ENCODE results near the gene NBL1.
"Not testable (repeated sequence)": the region's sequence is repeated elsewhere in the genome, so short reads cannot be mapped to it uniquely, and the experiment has no call there.

NBL1 gene

GRCh38 chr1:19637606-19638005 lies 6.5 kb upstream of the NBL1 start:
- H3K9me3 ChIP-seq (replicated peaks; ENCODE audit: low read length), result no peaks in the 10 kb centered on the region
- H3K9ac ChIP-seq (ENCODE audit: low read depth, low read length), result no peak overlapping the region
- H3K27me3 ChIP-seq (ENCODE audit: control insufficient read depth, insufficient read depth, low read length), result no peaks in the 10 kb centered on the region
- H3K4me1 ChIP-seq (ENCODE audit: control insufficient read depth, insufficient read depth, low read length), result peaks cover 13% of the 10 kb centered on the region
- no peaks in the 10 kb centered on the region for H3K36me3 ChIP-seq (ENCODE audit: insufficient read depth, low read length)
- no peak overlapping the region for H3K4me3 ChIP-seq (ENCODE audit: low read length)
- no peak overlapping the region for H3K4me2 ChIP-seq (ENCODE audit: low read length)

- H3K9ac ChIP-seq (ENCODE audit: low read depth, low read length), result not testable (repeated sequence)
- H3K4me1 ChIP-seq (ENCODE audit: control insufficient read depth, insufficient read depth, low read length), result peaks cover 22% of the 10 kb centered on the region
These were observed 4.9 kb upstream of the NBL1 start for GRCh38 chr1:19639228-19639627.

GRCh38 chr1:19639999-19640362 lies 4.1 kb upstream of the NBL1 start:
- Histone ChIP-seq H3K36me3 (ENCODE audit: insufficient read depth, low read length) (no peaks in the 10 kb centered on the region), H3K4me1 (ENCODE audit: control insufficient read depth, insufficient read depth, low read length) (peaks cover 24% of the 10 kb centered on the region), H3K4me2 (ENCODE audit: low read length) (no peak overlapping the region), H3K4me3 (ENCODE audit: low read length) (no peak overlapping the region), H3K9ac (ENCODE audit: low read depth, low read length) (no peak overlapping the region), H3K9me3 (replicated peaks; ENCODE audit: low read length) (no peaks in the 10 kb centered on the region), H3K27me3 (ENCODE audit: control insufficient read depth, insufficient read depth, low read length) (no peaks in the 10 kb centered on the region)

More at GRCh38 chr1:19639228-19639627, 4.9 kb upstream of the NBL1 start:
- not testable (repeated sequence) for H3K4me3 ChIP-seq (ENCODE audit: low read length); H3K4me2 ChIP-seq (ENCODE audit: low read length); H3K9me3 ChIP-seq (replicated peaks; ENCODE audit: low read length); H3K36me3 ChIP-seq (ENCODE audit: insufficient read depth, low read length); H3K27me3 ChIP-seq (ENCODE audit: control insufficient read depth, insufficient read depth, low read length)

- no peaks in the 10 kb centered on the region for H3K9me3 ChIP-seq (replicated peaks; ENCODE audit: low read length)
- no peaks in the 10 kb centered on the region for H3K36me3 ChIP-seq (ENCODE audit: insufficient read depth, low read length)
- H3K4me3 ChIP-seq (ENCODE audit: low read length), result no peak overlapping the region
These were observed 3.5 kb upstream of the NBL1 start for GRCh38 chr1:19640363-19641316.

GRCh38 chr1:19643121-19643520 lies 990 bp upstream of the NBL1 start:
- no peaks in the 10 kb centered on the region for H3K27me3 ChIP-seq (ENCODE audit: control insufficient read depth, insufficient read depth, low read length)
- H3K36me3 ChIP-seq (ENCODE audit: insufficient read depth, low read length), result no peaks in the 10 kb centered on the region
- H3K4me3 ChIP-seq (ENCODE audit: low read length), result peak overlapping the region; percentile 87
- H3K4me2 ChIP-seq (ENCODE audit: low read length), result peak overlapping the region; percentile 95
- no peak overlapping the region for H3K9ac ChIP-seq (ENCODE audit: low read depth, low read length)
- H3K4me1 ChIP-seq (ENCODE audit: control insufficient read depth, insufficient read depth, low read length), result peaks cover 33% of the 10 kb centered on the region
- no peaks in the 10 kb centered on the region for H3K9me3 ChIP-seq (replicated peaks; ENCODE audit: low read length)

More at GRCh38 chr1:19640363-19641316, 3.5 kb upstream of the NBL1 start:
- Histone ChIP-seq H3K9ac (ENCODE audit: low read depth, low read length) (no peak overlapping the region), H3K4me2 (ENCODE audit: low read length) (no peak overlapping the region), H3K4me1 (ENCODE audit: control insufficient read depth, insufficient read depth, low read length) (peaks cover 30% of the 10 kb centered on the region), H3K27me3 (ENCODE audit: control insufficient read depth, insufficient read depth, low read length) (no peaks in the 10 kb centered on the region)

GRCh38 chr1:19644395-19644680 lies 227 bp downstream of the NBL1 start:
- Histone ChIP-seq H3K9ac (ENCODE audit: low read depth, low read length) (peak overlapping the region; percentile 82), H3K9me3 (replicated peaks; ENCODE audit: low read length) (no peaks in the 10 kb centered on the region), H3K4me1 (ENCODE audit: control insufficient read depth, insufficient read depth, low read length) (peaks cover 37% of the 10 kb centered on the region), H3K4me2 (ENCODE audit: low read length) (peak overlapping the region; percentile 95), H3K27me3 (ENCODE audit: control insufficient read depth, insufficient read depth, low read length) (no peaks in the 10 kb centered on the region), H3K36me3 (ENCODE audit: insufficient read depth, low read length) (no peaks in the 10 kb centered on the region), H3K4me3 (ENCODE audit: low read length) (peak overlapping the region; percentile 87)

- peaks cover 35% of the 10 kb centered on the region for H3K4me1 ChIP-seq (ENCODE audit: control insufficient read depth, insufficient read depth, low read length)
- peak overlapping the region; percentile 82 for H3K9ac ChIP-seq (ENCODE audit: low read depth, low read length)
- no peaks in the 10 kb centered on the region for H3K9me3 ChIP-seq (replicated peaks; ENCODE audit: low read length)
- no peaks in the 10 kb centered on the region for H3K36me3 ChIP-seq (ENCODE audit: insufficient read depth, low read length)
- peak overlapping the region; percentile 95 for H3K4me2 ChIP-seq (ENCODE audit: low read length)
- H3K27me3 ChIP-seq (ENCODE audit: control insufficient read depth, insufficient read depth, low read length), result no peaks in the 10 kb centered on the region
- H3K4me3 ChIP-seq (ENCODE audit: low read length), result peak overlapping the region; percentile 87
These were observed 735 bp downstream of the NBL1 start for GRCh38 chr1:19644681-19645410.

- H3K9ac ChIP-seq (ENCODE audit: low read depth, low read length), result peak overlapping the region; percentile 82
- H3K27me3 ChIP-seq (ENCODE audit: control insufficient read depth, insufficient read depth, low read length), result no peaks in the 10 kb centered on the region
- peak overlapping the region; percentile 95 for H3K4me2 ChIP-seq (ENCODE audit: low read length)
- H3K4me1 ChIP-seq (ENCODE audit: control insufficient read depth, insufficient read depth, low read length), result peaks cover 27% of the 10 kb centered on the region
- H3K4me3 ChIP-seq (ENCODE audit: low read length), result peak overlapping the region; percentile 87
- H3K9me3 ChIP-seq (replicated peaks; ENCODE audit: low read length), result no peaks in the 10 kb centered on the region
- H3K36me3 ChIP-seq (ENCODE audit: insufficient read depth, low read length), result no peaks in the 10 kb centered on the region
These were observed 1.5 kb downstream of the NBL1 start for GRCh38 chr1:19645411-19646251.

- no peaks in the 10 kb centered on the region for H3K36me3 ChIP-seq (ENCODE audit: insufficient read depth, low read length)
- H3K4me2 ChIP-seq (ENCODE audit: low read length), result peak overlapping the region; percentile 95
- peaks cover 32% of the 10 kb centered on the region for H3K4me1 ChIP-seq (ENCODE audit: control insufficient read depth, insufficient read depth, low read length)
- no peaks in the 10 kb centered on the region for H3K27me3 ChIP-seq (ENCODE audit: control insufficient read depth, insufficient read depth, low read length)
- H3K9ac ChIP-seq (ENCODE audit: low read depth, low read length), result no peak overlapping the region
- no peak overlapping the region for H3K4me3 ChIP-seq (ENCODE audit: low read length)
- no peaks in the 10 kb centered on the region for H3K9me3 ChIP-seq (replicated peaks; ENCODE audit: low read length)
These were observed 2.5 kb downstream of the NBL1 start for GRCh38 chr1:19646377-19647319.

- no peaks in the 10 kb centered on the region for H3K9me3 ChIP-seq (replicated peaks; ENCODE audit: low read length)
- H3K4me2 ChIP-seq (ENCODE audit: low read length), result no peak overlapping the region
- H3K36me3 ChIP-seq (ENCODE audit: insufficient read depth, low read length), result no peaks in the 10 kb centered on the region
- no peak overlapping the region for H3K9ac ChIP-seq (ENCODE audit: low read depth, low read length)
- peaks cover 40% of the 10 kb centered on the region for H3K4me1 ChIP-seq (ENCODE audit: control insufficient read depth, insufficient read depth, low read length)
- no peak overlapping the region for H3K4me3 ChIP-seq (ENCODE audit: low read length)
- H3K27me3 ChIP-seq (ENCODE audit: control insufficient read depth, insufficient read depth, low read length), result no peaks in the 10 kb centered on the region
These were observed 3.5 kb downstream of the NBL1 start for GRCh38 chr1:19647643-19648042.

All from skeletal muscle satellite cell (primary cell).